DMS114 treated with DMSO at 0.1 percent for 48 hours (cell line): Measurements from ENCODE around the gene AHNAK.

Experiments
- DNase-seq: peaks from one replicate; lab custom pipeline; 2025; ENCODE audit not compliant: unreplicated experiment; lab: John Stamatoyannopoulos, UW

Gene AHNAK

DNA sequence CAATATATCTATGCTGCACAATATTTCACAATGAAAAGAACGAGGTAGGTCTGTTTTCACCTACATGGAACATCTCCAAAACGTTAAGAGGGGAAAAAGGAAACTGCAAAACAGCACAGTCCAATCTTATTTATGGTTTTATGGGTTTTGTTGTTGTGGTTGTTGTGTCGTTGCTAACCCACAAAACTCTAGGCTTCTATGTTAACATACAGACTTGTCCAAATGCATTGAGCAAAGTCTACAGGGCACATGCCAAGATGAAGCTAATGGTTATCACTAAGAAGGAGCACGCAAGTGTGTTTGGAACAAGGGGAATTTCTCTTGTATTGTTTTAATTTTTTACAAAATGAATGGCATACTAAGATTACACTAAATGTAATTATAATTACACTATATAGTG, 48.6 kb downstream of the AHNAK start:
- no peak for DNase-seq

DNA sequence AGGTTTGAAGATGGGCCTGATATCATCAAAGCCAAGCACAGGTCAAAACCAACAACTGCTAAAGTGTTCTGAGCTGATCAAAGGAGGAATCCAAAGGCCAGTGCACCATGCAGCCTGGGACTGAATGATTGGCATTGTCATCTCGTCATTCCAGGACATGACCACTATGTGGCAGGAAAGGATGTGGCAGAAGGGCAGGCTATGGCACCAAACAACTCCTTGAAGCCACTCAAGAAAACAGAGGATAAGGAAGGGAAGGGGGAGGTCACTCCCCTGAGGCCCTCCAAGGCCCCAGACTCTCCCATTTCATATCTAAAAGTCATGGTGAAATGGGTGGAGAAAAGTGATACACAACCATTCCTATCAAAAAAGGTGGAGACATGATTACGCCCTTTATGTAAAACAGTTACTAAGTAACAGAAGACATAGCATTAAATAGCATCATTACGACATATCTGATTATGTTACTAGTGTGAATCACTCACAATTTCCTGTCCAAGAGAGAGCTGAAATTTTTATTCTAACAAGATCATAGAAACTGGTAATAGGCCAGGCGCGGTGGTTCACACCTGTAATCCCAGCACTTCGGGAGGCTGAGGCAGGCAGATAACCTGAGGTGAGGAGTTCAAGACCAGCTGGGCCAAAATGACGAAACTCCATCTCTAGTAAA, 49.3 kb downstream of the AHNAK start:
- peak; percentile 32 for DNase-seq

DNA sequence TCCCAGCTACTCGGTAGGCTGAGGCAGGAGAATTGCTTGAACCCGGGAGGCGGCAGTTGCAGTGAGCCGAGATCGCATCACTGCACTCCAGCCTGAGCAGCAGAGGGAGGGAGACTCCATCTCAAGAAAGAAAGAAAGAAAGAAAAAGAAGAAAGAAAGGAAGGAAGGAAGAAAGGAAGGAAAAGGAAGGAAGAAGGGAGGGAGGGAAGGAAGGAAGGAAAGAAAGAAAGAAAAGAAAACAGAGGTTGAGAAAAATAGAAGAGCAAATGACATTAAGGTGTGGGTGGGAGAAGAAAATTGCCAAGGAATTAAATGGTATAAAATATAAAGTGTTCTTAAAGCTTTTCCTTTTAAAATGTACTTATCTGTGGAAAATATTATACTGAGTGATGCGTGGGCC, 49.9 kb downstream of the AHNAK start:
- no peak for DNase-seq

DNA sequence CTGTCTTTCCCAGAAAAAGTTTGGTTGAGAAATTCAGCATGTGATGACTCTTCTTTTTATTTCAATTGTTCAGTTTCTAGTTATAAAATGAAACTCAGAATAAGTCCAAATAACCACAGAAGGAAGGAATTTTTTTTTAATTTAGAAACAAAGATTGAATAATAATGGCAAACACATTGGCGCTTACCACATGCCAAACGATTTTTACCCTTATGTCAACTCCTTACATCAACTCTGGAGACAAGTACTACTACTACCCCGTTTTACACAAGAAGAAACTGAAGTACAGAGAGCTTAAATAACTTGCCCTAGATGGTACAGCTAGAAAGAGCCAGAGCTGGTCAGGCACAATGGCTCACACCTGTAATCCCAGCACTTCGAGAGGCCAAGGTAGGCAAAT, 52.4 kb downstream of the AHNAK start:
- no peak for DNase-seq

DNA sequence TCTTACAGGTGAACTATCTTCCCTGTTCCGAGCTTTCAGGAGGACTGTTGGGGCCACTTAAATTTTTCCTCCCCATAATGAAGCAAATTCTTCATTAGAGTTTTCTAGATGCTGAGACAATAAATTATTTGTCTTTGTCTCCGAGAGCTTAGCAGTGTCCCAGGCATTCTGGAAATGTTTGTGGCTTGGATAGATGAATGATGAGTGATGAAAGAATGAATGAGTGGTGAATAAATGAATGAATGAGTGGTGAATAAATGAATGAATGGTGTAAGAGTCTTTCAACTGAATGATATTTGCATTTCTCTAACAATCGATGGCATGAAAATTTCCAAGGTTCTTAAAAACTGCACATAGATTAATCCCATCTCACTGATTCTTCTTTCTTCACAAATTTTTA, 52.8 kb downstream of the AHNAK start:
- DNase-seq, result no peak

DNA sequence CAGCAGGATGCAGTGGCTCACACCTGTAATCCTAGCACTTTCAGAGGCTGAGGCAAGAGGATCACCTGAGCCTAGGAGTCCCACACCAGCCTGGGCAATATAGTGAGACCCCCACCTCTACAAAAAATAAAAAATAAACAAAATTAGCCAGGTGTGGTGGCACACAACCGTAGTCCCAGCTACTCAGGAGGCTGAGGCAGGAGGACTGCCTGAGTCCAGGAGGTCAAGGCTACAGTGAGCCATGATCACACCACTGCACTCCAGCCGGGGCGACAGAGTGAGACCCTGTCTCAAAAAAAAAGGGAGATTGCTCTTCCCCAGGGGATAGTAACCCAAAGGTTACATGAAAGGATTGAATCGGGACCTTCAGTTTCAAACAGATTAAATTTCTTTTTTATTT, 54.0 kb downstream of the AHNAK start:
- no peak for DNase-seq

DNA sequence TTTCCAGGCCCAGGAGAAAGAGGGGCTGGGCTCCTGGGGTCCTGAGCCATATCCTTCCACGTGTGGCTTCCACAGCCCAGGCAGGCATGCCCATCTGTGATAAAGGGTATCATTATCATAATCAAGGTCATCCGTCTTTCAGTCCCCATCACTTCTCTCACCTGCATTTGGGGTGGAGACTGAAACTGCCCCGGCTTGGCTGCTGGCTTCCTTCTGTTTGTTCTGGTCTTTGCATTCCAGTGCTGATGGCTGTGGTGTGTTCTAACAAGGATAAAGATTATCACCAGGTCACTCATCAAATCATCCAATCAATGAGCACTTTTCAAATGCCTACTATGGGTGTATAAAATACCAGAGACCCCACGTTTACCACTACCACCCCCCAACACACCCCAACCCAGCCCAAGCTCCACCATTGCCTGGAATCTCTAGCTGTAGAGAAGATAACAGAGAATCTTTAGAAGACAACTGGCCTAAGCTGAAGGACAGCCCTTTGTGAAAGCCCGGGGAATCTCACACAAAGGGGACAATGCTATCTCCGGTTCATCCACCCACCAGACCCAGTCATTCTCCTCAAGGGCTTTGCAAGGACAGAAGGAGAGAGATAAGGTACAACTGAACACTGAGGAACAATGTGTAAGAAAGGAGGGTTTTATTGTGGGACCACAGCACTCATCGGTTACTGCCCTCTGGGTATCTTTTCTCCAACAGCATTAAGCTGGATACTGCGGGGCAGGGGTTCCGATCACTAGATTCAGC, 54.9 kb downstream of the AHNAK start:
- no peak for DNase-seq

DNA sequence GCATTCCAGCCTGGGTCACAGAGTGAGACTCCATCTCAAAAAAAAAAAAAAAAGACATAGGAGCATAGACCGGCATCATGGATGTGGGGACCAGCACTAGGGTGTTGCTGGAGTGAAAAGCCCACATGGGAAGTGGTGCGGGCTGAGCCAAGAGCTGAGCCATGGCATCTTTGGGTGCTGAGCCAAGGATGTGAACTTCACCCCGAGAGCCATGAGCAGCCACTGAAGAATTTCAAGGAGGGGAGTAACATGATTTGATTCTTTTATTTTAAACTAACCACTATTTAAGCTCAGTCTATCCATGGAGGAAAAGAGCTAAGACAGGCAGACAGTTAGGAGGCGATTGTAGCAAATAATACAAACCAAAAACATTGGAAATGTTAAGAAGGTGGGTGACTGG, 57.4 kb downstream of the AHNAK start:
- no peak for DNase-seq

DNA sequence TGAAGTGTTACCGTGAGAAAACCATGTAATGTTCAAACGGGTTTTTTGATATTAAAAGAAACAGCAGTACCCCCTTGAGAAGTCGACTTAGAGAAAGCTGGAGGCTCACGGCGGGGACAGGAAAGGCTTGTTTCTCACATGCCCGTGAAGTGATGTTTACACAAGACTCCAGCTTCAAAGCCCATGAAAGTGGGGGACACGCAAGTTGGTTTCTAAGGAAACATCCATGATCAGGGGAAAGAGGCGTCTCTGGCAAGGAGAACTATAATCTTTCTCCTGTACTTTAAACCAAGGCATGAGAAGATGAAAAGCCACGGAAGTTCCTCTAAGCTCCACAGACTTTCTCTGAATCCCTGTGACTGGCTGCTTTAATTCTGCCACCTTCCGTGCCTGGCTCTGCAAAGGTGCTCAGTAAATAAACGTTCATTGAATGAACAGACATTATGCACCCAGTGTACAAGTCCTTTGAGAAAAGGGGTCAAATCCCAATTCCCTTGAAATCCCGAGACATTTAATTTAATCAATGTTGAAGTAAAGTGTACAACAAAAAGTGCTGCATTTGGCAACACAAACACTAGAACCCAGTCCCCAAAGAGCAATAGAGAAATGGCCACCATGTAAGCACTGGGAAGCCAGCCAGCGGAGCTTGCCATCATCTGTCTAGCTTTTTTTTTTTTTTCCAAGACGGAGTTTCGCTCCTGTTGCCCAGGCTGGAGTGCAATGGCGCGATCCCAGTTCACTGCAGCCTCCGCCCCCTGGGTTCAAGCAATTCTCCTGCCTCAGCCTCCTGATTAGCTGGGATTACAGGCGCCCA, 58.7 kb downstream of the AHNAK start:
- no peak for DNase-seq

DNA sequence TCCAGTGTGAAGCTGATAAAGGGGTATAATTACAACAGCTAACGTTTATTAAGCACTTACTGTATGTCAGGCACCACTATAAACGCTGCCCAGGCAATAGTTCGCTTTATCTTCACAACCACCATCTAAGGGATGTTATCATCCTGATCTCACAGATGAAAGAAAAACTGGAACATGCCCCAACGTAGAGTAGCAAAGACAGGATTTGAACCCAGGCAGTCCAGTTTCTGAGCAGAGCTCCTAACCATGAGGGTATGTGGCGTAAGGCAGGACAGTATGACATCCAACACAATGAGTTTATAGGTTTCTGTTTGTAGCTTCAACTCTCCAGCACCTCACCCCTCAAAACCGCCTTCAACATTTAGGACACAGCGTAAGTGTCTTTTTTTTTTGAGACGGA, 59.5 kb downstream of the AHNAK start:
- DNase-seq, result no peak

DNA sequence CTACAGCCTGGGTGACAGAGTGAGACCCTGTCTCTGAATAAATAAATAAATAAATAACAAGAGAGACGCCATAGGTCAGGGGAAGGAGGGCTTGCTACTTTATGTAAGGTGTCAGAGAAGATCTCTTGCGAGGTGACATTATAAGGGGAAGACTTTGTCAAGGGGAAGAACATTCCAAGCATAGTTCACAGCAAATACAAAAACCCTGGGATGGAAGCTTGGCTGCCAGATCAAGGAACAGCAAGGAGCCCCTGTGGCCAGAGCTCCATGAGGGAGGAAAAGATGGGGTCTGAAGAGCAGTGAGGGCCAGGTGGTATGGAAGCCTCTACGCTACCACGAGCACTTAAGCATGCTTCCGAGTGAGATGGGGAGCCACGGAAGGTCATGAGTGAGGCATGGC, 62.3 kb downstream of the AHNAK start:
- DNase-seq, result no peak

DNA sequence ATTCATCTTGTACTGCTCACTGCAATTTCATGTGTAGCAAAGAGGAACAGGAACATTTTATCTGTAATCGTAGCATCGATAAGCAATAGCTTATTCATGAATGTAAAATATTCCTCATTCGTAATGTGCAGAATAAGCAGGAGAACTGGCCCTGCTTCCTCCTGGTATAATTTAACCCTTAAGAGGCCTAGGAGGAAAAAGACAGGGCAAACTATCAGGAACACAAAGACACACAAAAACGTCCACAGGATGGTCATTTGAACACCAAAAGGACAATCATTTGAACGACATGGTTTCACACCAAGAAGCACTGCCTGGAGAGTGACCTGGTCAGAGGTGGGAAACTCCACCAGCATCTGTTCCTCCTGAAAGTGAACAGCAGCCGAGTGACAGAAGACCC, 63.9 kb downstream of the AHNAK start:
- no peak for DNase-seq

DNA sequence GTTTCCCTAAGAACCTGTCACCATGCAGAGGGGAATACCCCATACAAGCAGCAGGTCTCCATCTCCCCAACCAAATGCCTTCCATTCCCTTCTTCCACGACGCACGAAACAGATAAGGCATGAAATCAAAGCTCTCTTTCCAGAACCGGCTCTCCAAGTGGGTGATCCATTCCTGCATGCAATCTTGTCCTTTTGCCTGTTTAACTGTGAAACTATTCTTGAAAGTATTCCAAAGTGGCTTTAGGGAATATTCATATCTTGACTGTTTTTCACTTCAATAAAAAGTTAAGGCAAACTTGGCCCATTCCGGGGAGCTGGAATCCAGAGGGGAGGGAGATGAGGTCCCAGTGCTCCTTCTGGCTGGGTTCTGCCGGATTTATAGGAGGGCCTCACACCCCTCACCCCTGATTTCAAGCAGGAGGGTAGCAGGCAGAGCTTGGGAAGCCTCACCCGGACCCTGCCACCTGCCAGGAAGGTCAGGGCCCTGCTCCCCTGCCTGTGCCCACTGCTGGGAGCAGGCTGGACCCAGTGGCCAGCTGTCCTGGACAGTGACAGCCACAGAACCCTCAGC, 66.9 kb downstream of the AHNAK start:
- DNase-seq, result no peak

DNA sequence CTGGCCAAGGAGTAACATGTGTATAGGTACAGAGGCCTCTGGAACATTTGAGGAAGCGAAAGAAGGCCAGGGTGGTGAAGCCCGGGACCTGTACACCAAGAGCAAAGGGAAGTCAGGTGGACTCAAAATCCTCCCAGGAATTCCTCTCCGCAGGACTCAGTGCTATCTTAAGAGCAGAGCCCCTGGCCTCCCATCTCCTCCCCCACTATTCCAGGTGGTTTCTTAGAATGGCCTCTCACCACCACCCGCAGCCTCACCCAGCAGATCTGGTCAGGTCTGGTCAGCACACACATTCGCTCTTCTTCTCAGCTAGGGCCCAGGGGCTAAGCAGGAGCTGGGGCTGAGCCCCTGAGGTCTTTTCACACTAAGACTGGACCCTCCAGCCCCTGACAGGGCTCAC, 68.7 kb downstream of the AHNAK start:
- no peak for DNase-seq

DNA sequence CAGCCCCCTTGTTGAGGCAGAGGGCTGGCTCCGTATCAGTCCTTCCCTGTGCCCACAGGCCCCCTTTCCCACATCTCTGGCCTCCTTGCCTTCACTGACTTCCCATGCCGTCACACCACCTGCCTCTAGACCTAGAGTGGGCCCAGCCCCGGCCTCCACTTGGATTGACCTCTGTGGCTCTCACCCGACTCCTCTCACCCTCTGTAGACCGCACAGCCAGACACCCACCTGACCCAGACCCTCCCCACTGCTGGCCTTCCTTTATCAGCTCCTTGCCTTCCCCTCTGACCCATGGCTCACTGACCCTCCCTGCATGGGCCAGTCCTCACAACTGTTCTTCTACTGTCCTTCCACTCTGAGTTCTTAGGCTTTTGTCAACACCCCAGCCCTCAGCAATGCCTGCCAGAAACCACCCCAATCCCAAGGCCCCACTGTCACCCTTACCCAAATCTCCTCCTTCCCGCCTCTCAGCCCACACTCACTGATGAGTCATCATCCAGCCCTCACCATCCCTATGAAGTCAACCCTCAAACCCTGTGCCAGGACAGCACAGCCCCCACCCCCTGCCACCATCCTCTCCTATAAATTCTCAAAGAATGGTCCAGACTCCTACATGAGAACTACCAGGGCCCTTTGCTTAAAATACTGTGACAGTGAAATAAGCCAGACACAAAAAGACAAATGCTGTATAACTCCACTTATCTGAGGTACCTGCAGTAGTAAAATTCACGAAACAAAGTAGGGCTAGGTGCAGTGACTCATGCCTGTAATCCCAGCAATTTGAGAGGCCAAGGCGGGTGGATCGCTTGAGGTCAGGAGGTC, 74.3 kb downstream of the AHNAK start:
- no peak for DNase-seq

DNA sequence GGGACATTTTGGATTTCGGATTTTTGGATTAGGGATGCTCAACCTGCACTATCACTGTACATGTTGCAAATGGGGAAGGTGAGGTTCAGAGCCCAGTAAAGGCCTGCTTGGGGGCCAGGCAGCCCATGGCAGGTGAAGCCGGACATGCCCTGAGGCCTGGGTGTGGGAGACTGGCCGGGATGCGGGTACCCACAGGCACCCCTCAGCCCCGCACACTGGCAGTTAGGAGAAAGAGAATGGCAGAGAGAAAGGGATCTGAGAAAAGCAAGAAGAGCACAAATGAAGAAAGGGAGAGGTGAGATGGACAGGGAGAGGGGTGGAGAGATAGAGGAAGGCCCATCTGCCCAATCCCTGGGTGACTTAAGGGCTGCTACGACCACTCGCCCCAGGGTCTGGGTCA, 75.0 kb downstream of the AHNAK start:
- DNase-seq, result no peak

DNA sequence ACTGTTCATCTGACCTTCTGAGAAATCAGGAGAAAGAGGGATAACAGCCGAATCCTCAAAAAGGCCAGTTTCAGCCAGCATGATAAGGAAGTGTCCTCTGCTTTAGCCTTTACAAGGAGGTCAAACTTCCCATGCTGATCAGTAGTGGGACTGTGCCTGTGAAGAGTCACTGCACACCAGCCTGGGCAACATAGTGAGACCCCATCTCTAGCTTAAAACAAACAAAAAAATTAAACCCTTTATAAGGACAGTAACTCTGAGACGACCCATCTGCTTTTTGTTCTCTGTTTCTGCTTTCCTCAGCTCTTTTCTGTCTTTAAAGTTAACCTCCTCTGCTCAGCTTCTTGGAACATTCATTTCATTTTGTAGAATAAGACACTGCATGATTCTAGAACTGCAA, 78.0 kb downstream of the AHNAK start:
- DNase-seq, result no peak

DNA sequence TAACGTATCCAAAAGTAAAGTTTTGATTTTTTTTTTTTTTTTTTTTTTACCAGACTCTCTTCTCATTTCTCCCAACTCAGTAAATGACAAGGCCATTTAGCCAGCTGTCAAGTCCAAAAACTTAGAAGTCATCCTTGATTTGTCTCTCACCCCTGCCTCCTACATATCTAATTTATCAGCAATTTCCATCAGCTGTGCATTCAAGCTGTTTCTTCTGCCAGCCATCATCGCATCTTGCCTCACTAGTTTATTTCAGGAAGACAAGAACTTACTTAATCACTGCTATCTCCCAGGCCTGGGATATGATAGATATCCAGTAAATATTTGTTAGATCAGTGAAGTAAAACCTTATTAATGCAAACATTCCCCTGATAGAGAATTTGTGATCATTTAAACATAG, 80.2 kb downstream of the AHNAK start:
- no peak for DNase-seq

DNA sequence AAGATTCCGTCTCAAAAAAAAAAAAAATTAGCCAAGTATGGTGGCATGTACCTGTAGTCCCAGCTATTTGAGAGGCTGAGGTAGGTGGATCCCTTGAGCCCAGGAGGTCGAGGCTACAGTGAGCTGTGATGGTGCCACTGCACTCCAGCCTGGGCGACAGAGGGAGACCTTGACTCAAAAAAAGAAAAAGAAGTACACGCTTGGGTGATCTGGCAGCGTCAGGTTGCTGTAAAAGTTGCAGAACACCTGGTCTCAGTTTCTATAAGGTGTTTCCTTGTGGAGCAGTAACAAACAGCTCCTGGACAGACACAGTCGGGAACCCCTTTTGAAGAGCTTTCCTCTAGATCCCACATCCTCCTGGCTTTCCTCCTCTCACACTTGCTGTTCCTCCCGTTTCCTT, 82.0 kb downstream of the AHNAK start:
- no peak for DNase-seq

DNA sequence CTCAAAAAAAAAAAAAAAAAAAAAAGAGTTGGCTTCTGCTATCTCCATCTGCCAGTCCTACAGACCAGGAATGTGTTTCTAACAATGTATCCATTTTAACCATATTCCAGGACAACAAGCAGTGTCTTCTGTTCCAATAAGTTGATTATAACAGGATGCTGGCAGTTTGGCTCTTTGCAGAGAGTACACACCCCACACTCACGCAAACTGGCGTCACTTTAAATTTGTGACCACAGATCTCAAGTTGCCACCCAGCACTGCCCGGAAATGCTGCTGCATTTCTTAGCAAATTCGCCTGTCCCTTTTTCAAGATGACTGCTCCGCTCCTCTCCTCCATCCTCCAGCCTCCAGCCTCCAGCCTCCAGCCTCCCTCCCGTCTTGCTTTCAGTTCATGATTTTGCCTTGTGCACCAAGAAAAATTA, 83.5 kb downstream of the AHNAK start:
- DNase-seq, result no peak

DNA sequence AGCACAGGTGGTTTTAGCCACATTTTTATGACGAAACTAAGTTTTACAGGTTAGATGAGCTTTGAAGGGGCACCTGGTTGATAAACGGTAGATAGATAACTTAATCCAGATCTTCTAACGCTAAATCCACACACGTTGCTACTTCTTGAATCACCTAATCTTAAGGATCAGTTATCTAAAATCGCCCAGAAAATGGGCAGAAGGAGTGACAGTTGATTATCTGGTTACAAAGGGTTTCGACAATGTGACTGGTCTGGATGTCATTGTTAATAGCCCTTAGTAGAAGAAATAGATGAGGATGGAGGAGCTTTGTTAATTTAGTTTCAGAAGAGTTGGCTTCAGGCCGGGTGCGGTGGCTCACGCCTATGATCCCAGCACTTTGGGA, 84.1 kb downstream of the AHNAK start:
- no peak for DNase-seq
